ENCODE results near the gene KCNIP4.

Gene KCNIP4

DNA sequence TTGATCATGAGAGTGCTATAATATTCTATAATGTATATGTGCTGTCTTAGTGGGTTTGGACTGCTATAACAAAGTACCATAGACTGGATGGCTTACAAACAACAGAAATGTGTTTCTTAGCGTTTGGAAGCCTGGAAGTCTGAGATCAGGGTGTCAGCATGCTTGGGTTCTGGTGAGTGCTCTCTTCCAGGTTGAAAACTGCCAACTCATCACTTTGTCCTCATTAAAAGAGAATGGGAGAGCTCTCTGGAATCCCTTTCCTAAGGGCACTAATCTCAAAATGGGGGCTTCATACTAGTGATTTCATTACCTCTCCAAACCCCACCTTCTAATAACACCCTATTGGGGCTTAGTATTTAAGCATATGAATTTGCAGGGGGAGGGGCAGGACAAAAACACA lies 33.5 kb upstream of the KCNIP4 start:
- no peak overlapping the region for H3K4me3 ChIP-seq (ENCODE audit: low read length)
- TF ChIP-seq, protein P1, sequence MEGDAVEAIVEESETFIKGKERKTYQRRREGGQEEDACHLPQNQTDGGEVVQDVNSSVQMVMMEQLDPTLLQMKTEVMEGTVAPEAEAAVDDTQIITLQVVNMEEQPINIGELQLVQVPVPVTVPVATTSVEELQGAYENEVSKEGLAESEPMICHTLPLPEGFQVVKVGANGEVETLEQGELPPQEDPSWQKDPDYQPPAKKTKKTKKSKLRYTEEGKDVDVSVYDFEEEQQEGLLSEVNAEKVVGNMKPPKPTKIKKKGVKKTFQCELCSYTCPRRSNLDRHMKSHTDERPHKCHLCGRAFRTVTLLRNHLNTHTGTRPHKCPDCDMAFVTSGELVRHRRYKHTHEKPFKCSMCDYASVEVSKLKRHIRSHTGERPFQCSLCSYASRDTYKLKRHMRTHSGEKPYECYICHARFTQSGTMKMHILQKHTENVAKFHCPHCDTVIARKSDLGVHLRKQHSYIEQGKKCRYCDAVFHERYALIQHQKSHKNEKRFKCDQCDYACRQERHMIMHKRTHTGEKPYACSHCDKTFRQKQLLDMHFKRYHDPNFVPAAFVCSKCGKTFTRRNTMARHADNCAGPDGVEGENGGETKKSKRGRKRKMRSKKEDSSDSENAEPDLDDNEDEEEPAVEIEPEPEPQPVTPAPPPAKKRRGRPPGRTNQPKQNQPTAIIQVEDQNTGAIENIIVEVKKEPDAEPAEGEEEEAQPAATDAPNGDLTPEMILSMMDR (IDR thresholded peaks at IDR 0.05; ENCODE audit: insufficient read depth, low read depth, low read length, missing control alignments), result no peak
- no peak for DNase-seq (ENCODE audit: low read depth)

DNA sequence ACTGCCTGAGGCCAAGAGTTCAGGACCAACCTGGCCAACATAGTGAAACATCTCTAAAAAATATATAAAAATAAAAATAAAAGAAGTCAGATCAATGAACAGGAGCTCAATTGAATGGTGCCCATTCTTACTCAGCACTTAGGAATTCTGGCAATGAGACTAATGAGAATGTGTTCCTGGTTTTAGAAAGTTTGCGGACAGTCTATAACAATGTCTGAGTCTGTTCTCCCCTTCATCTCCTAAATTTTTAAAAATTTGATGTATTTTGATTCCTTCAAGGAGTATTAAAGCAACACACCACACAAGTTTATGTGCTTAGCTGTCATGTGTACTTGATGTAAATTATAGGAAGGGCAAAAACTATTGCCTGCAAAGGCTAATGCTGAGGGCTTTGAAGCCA lies 30.6 kb upstream of the KCNIP4 start:
- TF ChIP-seq, protein P1 (IDR thresholded peaks at IDR 0.05; ENCODE audit: insufficient read depth, low read depth, low read length, missing control alignments), result no peak
- no peak overlapping the region for H3K4me3 ChIP-seq (ENCODE audit: low read length)
- DNase-seq (ENCODE audit: low read depth), result no peak

- DNase-seq (ENCODE audit: low read depth), result no peak
- no peak overlapping the region for H3K4me3 ChIP-seq (ENCODE audit: low read length)
- TF ChIP-seq, protein P1 (IDR thresholded peaks at IDR 0.05; ENCODE audit: insufficient read depth, low read depth, low read length, missing control alignments), result no peak
Observed at GRCh38 chr4:21976166-21976565, 27.6 kb upstream of the KCNIP4 start.

GRCh38 chr4:21973850-21974249 lies 25.3 kb upstream of the KCNIP4 start:
- no peak overlapping the region for H3K4me3 ChIP-seq (ENCODE audit: low read length)
- no peak for DNase-seq (ENCODE audit: low read depth)
- TF ChIP-seq, protein P1 (IDR thresholded peaks at IDR 0.05; ENCODE audit: insufficient read depth, low read depth, low read length, missing control alignments), result no peak

- H3K4me3 ChIP-seq (ENCODE audit: low read length), result no peak overlapping the region
- no peak for DNase-seq (ENCODE audit: low read depth)
- TF ChIP-seq, protein P1 (IDR thresholded peaks at IDR 0.05; ENCODE audit: insufficient read depth, low read depth, low read length, missing control alignments), result no peak
Observed at GRCh38 chr4:21964762-21965319, 16.3 kb upstream of the KCNIP4 start.

DNA sequence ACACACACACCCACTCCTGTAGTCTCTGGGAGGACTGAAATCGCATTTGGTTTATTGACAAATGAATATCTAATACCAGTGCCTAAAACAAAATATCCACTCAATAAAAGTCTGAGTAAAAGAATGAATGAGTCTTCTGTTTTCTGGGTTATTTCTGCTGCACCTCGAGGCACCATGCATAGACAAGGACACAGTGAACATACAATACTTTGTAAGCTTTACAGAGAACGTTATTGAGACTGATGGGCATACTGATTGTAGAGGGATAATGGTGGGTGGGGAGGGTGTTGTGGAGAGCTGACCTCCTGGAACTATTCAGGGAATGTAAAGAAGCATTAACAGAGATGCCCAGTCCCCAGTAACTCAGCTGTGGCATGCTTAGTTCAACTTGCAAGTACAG lies 14.1 kb upstream of the KCNIP4 start:
- DNase-seq (ENCODE audit: low read depth), result no peak
- TF ChIP-seq, protein P1 (IDR thresholded peaks at IDR 0.05; ENCODE audit: insufficient read depth, low read depth, low read length, missing control alignments), result no peak

GRCh38 chr4:21960793-21961192 lies 12.2 kb upstream of the KCNIP4 start:
- no peak overlapping the region for H3K4me3 ChIP-seq (ENCODE audit: low read length)
- TF ChIP-seq, protein P1 (IDR thresholded peaks at IDR 0.05; ENCODE audit: insufficient read depth, low read depth, low read length, missing control alignments), result no peak
- DNase-seq (ENCODE audit: low read depth), result no peak

More for the DNA sequence above, 14.1 kb upstream of the KCNIP4 start:
- no peak overlapping the region for H3K4me3 ChIP-seq (ENCODE audit: low read length)
